ENCODE results near the gene TMEM108. TPM values are rescaled to one million over a fixed set of nuclear protein-coding genes. Genes with fewer than 3 reads are reported as not detected.

TMEM108 gene
- total and polyA plus RNA-seq, 2 of the 4 experiments (the other 2 are of a cell fraction), result 0.18 to 2.2 TPM

- TF ChIP-seq NFE2L2 (IDR thresholded peaks at IDR 0.05; ENCODE audit: low read depth, low read length) (no peak), CEBPB (IDR thresholded peaks at IDR 0.05; ENCODE audit: low read depth, low read length) (no peak), MAFK (IDR thresholded peaks at IDR 0.05; ENCODE audit: low read depth, low read length) (no peak), ELK1 (IDR thresholded peaks at IDR 0.05; ENCODE audit: borderline replicate concordance, low read depth, low read length) (no peak), BHLHE40 (IDR thresholded peaks at IDR 0.05; ENCODE audit: low read depth, low read length) (no peak), RAD21 (IDR thresholded peaks at IDR 0.05; ENCODE audit: low read length) (no peak), USF2 (IDR thresholded peaks at IDR 0.05; ENCODE audit: low read depth, low read length) (no peak), POLR2A (IDR thresholded peaks at IDR 0.05; ENCODE audit: low read depth, low read length) (no peak), MAZ (IDR thresholded peaks at IDR 0.05; ENCODE audit: borderline replicate concordance, low read depth, low read length) (no peak), CHD1 (IDR thresholded peaks at IDR 0.05; ENCODE audit: low read depth, low read length) (no peak), RFX5 (IDR thresholded peaks at IDR 0.05; ENCODE audit: low read depth, low read length) (no peak), FOS (IDR thresholded peaks at IDR 0.05; ENCODE audit: low read depth, low read length) (no peak), MXI1 (IDR thresholded peaks at IDR 0.05; ENCODE audit: borderline replicate concordance, low read depth, low read length) (no peak)
- intact Hi-C loops (cut with micrococcal nuclease), result no loop called here
- Histone ChIP-seq H4K5ac (ENCODE audit: low read depth, low read length) (no peak overlapping the region), H4K8ac (ENCODE audit: low read depth in 2 of 2, low read length in 2 of 2) (no peak overlapping the region), H2AK9ac (replicated peaks; ENCODE audit: low read depth, low read length, poor library complexity) (no peak overlapping the region), H3K27me3 (ENCODE audit: control insufficient read depth, insufficient read depth, low read length) (no peaks in the 10 kb centered on the region), H2BK120ac (ENCODE audit: low read depth, low read length) (no peak overlapping the region), H2AFZ (replicated peaks; ENCODE audit: low read length, poor library complexity) (no peak overlapping the region), H2BK15ac (ENCODE audit: low read depth, low read length) (no peak overlapping the region), H3K23ac (ENCODE audit: low read depth, low read length) (no peak overlapping the region), H3K18ac (ENCODE audit: low read depth, low read length) (no peak overlapping the region), H3K4me3 (ENCODE audit: insufficient read depth, low read depth, low read length) (no peak overlapping the region), H4K20me1 (ENCODE audit: insufficient read depth, low read length) (no peaks in the 10 kb centered on the region), H3K4me1 (ENCODE audit: control insufficient read depth, insufficient read depth, low read length) (no peaks in the 10 kb centered on the region), H3K4ac (ENCODE audit: low read depth, low read length) (no peak overlapping the region), H3K56ac (ENCODE audit: extremely low read depth, insufficient read depth, low read length) (no peak overlapping the region), H3K9me1 (ENCODE audit: insufficient read depth, low read length) (no peaks in the 10 kb centered on the region), H2BK5ac (ENCODE audit: low read depth, low read length, poor library complexity, severe bottlenecking) (no peak overlapping the region), H4K91ac (ENCODE audit: insufficient read depth, low read depth, low read length) (no peak overlapping the region), H3K4me2 (ENCODE audit: low read depth, low read length) (no peak overlapping the region), H3K27ac (ENCODE audit: insufficient read depth, low read length) (no peak overlapping the region), H3K14ac (replicated peaks; ENCODE audit: low read depth, low read length) (no peak overlapping the region), H2AK5ac (ENCODE audit: low read depth, low read length) (no peak overlapping the region), H3K79me1 (ENCODE audit: low read depth in 1 of 2, low read length in 2 of 2) (no peaks in the 10 kb centered on the region), H3K9ac (ENCODE audit: low read depth, low read length) (no peak overlapping the region), H3K36me3 (ENCODE audit: control insufficient read depth, insufficient read depth, low read length) (no peaks in the 10 kb centered on the region), H3K9me3 (ENCODE audit: control insufficient read depth, insufficient read depth, low read length) (no peaks in the 10 kb centered on the region), H2BK20ac (ENCODE audit: low read depth, low read length) (no peak overlapping the region)
- dilution Hi-C loops (cut with HindIII; ENCODE audit: low sequenced_read_pairs, unreplicated experiment), result no loop called here
- ChIA-PET POLR2A (ENCODE audit: unreplicated experiment) (no interaction called here), CTCF (interaction anchor here (1.0 kb wide), 1 partner anchor 196 kb away, joined by 3 read pairs; no protein-coding TSS in a partner anchor)
- no TSS peak for BruUV-seq (replicated peaks)
- 71% methylated on average over 1 of the region's 1 CpG; no CpG with 5 or more reads in 1 of the 2 experiments for WGBS, 2 experiments (ENCODE audit: extremely low coverage in 2 of 2, insufficient read length in 1 of 2)
- no peak for ATAC-seq (ENCODE audit: low read depth)
- DNase-seq, result no peak
- in situ Hi-C loops (cut with MboI; ENCODE audit: low sequenced_read_pairs), result no loop called here
Observed at GRCh38 chr3:133236901-133237300, 198.7 kb downstream of the TMEM108 start.
